Upper lobe of right lung (tissue), 1 donor: ENCODE measurements around the gene NPAS1. TPM values are rescaled to one million over a fixed set of nuclear protein-coding genes. Genes with fewer than 3 reads are reported as not detected.

Experiments used
- ATAC-seq: fragments of 200-7000 bp; cut with Tn5 transposase; one replicate; pipeline ENCODE4 v1.9.1; 2020; ENCODE audit warnings: mild to moderate bottlenecking, moderate library complexity
- DNase-seq: peaks from one replicate; pipeline ENCODE4 v3.0.0-alpha.2; 2020
- H3K27ac ChIP-seq: fragments of 200-600 bp; one replicate; pipeline ENCODE4 v1.8.0; 2022
- H3K27me3 ChIP-seq: fragments of 200-600 bp; one replicate; pipeline ENCODE4 v1.8.0; 2022; ENCODE audit warnings: mild to moderate bottlenecking
- H3K36me3 ChIP-seq: fragments of 200-600 bp; one replicate; pipeline ENCODE4 v1.8.0; 2022
- H3K4me1 ChIP-seq: fragments of 200-600 bp; one replicate; pipeline ENCODE4 v1.8.0; 2022
- H3K4me3 ChIP-seq: fragments of 200-600 bp; one replicate; pipeline ENCODE4 v1.8.0; 2022; ENCODE audit warnings: mild to moderate bottlenecking
- H3K9me3 ChIP-seq: fragments of 200-600 bp; one replicate; pipeline ENCODE4 v1.8.0; 2022
- intact Hi-C: fragments of 100-400 bp; cut with DNase I; formaldehyde crosslinking; loops from one replicate; pipeline ENCODE4 v1.11.0; 2022
- total RNA-seq: library from RNA; stranded (reverse); fragmentation: NEBNext Ultra II Directional; extraction: Animal tissue kit (Norgen Biotek cat#: 25700); gene quantifications from one replicate; pipeline ENCODE4 v1.2.1, GENCODE V29; 2021
- TF ChIP-seq, protein P1 (sequence below): fragments of 200-600 bp; IDR thresholded peaks from one replicate; pipeline ENCODE4 v1.8.0; 2022; ENCODE audit warnings: antibody characterized with exemption
- donor health status: DM: no; HTN: yes; CAD: no; lungs with severe emphysema.

NPAS1 gene
- total RNA-seq, 1 donor from 2014 or later: 1.3 TPM

DNA sequence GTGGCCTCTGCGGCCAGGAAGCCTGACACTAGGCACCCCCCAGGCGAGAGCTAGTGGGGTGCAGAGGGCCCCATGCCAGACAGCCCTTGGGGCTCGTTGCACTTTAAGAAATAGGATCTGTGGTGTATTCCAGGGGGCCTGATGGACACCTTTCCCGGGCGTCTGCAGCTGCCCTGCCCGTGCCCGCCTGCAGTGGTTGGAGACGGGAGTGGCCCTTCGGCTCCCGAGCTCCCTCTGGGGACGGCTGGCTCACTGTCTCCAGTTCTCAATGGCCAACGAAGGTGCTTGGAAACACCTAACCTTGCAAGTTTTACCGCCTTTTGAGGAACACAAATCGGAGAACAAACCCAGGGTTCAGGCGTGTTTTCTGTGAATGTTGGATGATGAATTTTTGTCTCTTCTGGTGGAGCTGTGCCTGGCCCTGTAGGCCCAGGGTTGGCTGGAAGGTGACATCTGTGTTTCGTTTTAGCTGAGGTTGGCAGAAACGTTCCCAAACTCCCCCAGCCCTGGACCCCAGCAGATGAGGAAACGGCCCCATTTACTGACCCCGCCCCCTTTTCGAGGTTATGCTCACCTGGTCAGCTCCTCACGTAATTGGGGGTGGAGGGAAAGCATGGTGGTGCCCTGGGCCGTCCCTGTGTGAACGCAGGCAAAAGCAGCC, 17.4 kb upstream of the NPAS1 start:
- DNase-seq (no peak), ATAC-seq (no peak)
- TF ChIP-seq, protein P1, sequence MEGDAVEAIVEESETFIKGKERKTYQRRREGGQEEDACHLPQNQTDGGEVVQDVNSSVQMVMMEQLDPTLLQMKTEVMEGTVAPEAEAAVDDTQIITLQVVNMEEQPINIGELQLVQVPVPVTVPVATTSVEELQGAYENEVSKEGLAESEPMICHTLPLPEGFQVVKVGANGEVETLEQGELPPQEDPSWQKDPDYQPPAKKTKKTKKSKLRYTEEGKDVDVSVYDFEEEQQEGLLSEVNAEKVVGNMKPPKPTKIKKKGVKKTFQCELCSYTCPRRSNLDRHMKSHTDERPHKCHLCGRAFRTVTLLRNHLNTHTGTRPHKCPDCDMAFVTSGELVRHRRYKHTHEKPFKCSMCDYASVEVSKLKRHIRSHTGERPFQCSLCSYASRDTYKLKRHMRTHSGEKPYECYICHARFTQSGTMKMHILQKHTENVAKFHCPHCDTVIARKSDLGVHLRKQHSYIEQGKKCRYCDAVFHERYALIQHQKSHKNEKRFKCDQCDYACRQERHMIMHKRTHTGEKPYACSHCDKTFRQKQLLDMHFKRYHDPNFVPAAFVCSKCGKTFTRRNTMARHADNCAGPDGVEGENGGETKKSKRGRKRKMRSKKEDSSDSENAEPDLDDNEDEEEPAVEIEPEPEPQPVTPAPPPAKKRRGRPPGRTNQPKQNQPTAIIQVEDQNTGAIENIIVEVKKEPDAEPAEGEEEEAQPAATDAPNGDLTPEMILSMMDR: no peak
- Histone ChIP-seq H3K4me1 (peaks cover 5% of the 10 kb centered on the region), H3K36me3 (peaks cover 33% of the 10 kb centered on the region), H3K27me3 (peaks cover 4% of the 10 kb centered on the region), H3K27ac (no peak overlapping the region), H3K9me3 (no peaks in the 10 kb centered on the region), H3K4me3 (no peak overlapping the region)
- intact Hi-C loops: no loop called here

GRCh38 chr19:47002853-47003610, 16.6 kb upstream of the NPAS1 start:
- Histone ChIP-seq H3K4me1 (peaks cover 5% of the 10 kb centered on the region), H3K9me3 (no peaks in the 10 kb centered on the region), H3K36me3 (peaks cover 32% of the 10 kb centered on the region), H3K27ac (no peak overlapping the region), H3K4me3 (no peak overlapping the region), H3K27me3 (peaks cover 4% of the 10 kb centered on the region)
- ATAC-seq (no peak), DNase-seq (no peak)
- intact Hi-C loops: no loop called here
- TF ChIP-seq, protein P1: no peak

- no peak overlapping the region for H3K27ac ChIP-seq
- peaks cover 25% of the 10 kb centered on the region for H3K36me3 ChIP-seq
- H3K4me3 ChIP-seq: no peak overlapping the region
- intact Hi-C loops: no loop called here
- TF ChIP-seq, protein P1: no peak
- DNase-seq (no peak), ATAC-seq (no peak)
- peaks cover 5% of the 10 kb centered on the region for H3K4me1 ChIP-seq
- no peaks in the 10 kb centered on the region for H3K9me3 ChIP-seq
- peaks cover 4% of the 10 kb centered on the region for H3K27me3 ChIP-seq
Observed at GRCh38 chr19:47003611-47004465, 15.8 kb upstream of the NPAS1 start.

DNA sequence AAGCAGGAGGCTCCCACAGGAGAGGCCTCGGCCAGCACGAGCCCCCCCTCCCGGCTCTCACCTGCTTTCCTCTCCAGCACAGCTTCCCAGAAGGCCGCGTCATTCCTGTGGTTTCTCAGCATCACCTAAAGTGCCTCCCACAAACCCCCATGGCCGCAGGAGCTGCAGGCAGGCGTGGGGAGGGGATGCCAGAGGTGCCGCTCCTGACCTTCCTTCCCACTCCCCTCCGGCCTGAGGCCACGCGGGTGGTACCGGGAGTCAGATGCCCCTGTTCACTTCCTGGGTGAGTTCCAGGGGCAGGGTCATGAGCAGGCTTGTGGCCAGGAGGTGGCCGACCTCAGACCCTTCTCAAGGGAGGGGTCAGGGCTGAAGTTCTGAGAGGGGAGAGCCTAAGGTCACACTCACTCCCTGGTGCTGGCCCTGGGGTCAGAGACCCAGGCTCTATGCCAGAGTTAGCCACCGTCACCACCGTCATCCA, 14.4 kb upstream of the NPAS1 start:
- H3K36me3 ChIP-seq: peaks cover 12% of the 10 kb centered on the region
- no peak overlapping the region for H3K27ac ChIP-seq
- H3K4me1 ChIP-seq: peaks cover 5% of the 10 kb centered on the region
- ATAC-seq (peak; percentile 37), DNase-seq (no peak)
- intact Hi-C loops: no loop called here
- no peaks in the 10 kb centered on the region for H3K9me3 ChIP-seq
- H3K4me3 ChIP-seq: no peak overlapping the region
- TF ChIP-seq, protein P1: no peak
- H3K27me3 ChIP-seq: peaks cover 4% of the 10 kb centered on the region

DNA sequence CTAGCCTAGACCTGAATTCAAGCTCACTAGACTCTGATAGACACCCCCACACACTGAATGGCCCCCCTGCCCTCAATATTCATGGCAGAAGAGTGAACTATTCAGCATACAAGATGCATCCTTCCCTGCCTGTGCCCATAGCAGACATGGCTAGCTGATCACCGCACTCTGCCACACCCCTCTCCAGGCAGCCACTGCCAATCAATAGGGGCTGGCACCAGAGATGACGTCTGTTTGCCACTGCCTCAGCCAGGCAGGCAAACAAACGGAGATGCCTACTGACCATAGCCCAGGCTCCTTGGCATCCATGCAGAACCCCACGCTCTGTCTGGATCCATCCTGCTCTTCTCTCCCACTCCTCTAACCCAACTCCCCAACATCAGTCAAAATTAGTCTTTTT, 13.8 kb upstream of the NPAS1 start:
- DNase-seq (no peak), ATAC-seq (peak; percentile 31)
- intact Hi-C loops: no loop called here
- H3K36me3 ChIP-seq: peaks cover 5% of the 10 kb centered on the region
- TF ChIP-seq, protein P1: no peak
- H3K27ac ChIP-seq: no peak overlapping the region
- peaks cover 5% of the 10 kb centered on the region for H3K4me1 ChIP-seq
- H3K27me3 ChIP-seq: peaks cover 4% of the 10 kb centered on the region
- H3K9me3 ChIP-seq: no peaks in the 10 kb centered on the region
- no peak overlapping the region for H3K4me3 ChIP-seq
